Keratinocyte (primary cell): ENCODE measurements around the gene ELAVL3. TPM values are rescaled to one million over a fixed set of nuclear protein-coding genes. Genes with fewer than 3 reads are reported as not detected.

ENCODE experiments used
- DNase-seq: peaks from one replicate; pipeline ENCODE4 v3.0.0-alpha.2; 2011; ENCODE audit warnings: low read depth, missing footprints, low spot score
- FAIRE-seq: peaks from 2 replicates; lab custom pipeline; 2011; peaks lifted over from hg19 to GRCh38; lab: Jason Lieb, UNC
- H2AFZ ChIP-seq: 2 replicates; pipeline ENCODE4 v1.6.0; 2012; ENCODE audit warnings: low read length, control low read depth, inconsistent platforms; ENCODE audit not compliant: control insufficient read depth
- H3K27ac ChIP-seq: 2 replicates; pipeline ENCODE4 v1.5.1; 2011; ENCODE audit warnings: low read length; ENCODE audit not compliant: control insufficient read depth, insufficient read depth
- H3K27me3 ChIP-seq: 3 replicates; pipeline ENCODE4 v1.6.0; 2011; ENCODE audit warnings: low read length; ENCODE audit not compliant: control insufficient read depth, insufficient read depth; ENCODE audit errors: extremely low read depth
- H3K36me3 ChIP-seq, 2 experiments: 2 replicates in 1 of 2; 3 replicates in 1 of 2; pipeline ENCODE4 v1.5.1; 2011; ENCODE audit warnings: low read length in 2 of 2, mild to moderate bottlenecking in 1 of 2; ENCODE audit not compliant: control insufficient read depth in 2 of 2, insufficient read depth in 2 of 2; ENCODE audit errors: extremely low read depth in 1 of 2
- H3K4me1 ChIP-seq: 3 replicates; pipeline ENCODE4 v1.5.1; 2011; ENCODE audit warnings: low read length; ENCODE audit not compliant: control insufficient read depth, insufficient read depth; ENCODE audit errors: extremely low read depth
- H3K4me2 ChIP-seq: 3 replicates; pipeline ENCODE4 v1.6.0; 2011; ENCODE audit warnings: low read depth, low read length; ENCODE audit not compliant: control insufficient read depth, insufficient read depth; ENCODE audit errors: extremely low read depth
- H3K4me3 ChIP-seq, 3 experiments: fragments of 200-600 bp in 1 of 3; sonication (generic) in 1 of 3; 2 replicates in 2 of 3; 3 replicates in 1 of 3; pipeline ENCODE4 v1.5.1; 2011 to 2016; ENCODE audit warnings: low read length in 3 of 3, mild to moderate bottlenecking in 3 of 3, control low read depth in 2 of 3, inconsistent platforms in 1 of 3, low read depth in 1 of 3, mixed read lengths in 1 of 3, mixed run types in 1 of 3, moderate library complexity in 1 of 3; ENCODE audit not compliant: control insufficient read depth in 2 of 3, insufficient read depth in 2 of 3; ENCODE audit errors: extremely low read depth in 1 of 3
- H3K79me2 ChIP-seq: 2 replicates; pipeline ENCODE4 v1.6.0; 2012; ENCODE audit warnings: low read length; ENCODE audit not compliant: control insufficient read depth, insufficient read depth
- H3K9ac ChIP-seq: 3 replicates; pipeline ENCODE4 v1.6.0; 2011; ENCODE audit warnings: low read length; ENCODE audit not compliant: control insufficient read depth, insufficient read depth; ENCODE audit errors: extremely low read depth
- H3K9me1 ChIP-seq: 3 replicates; pipeline ENCODE4 v1.6.0; 2011; ENCODE audit warnings: low read length; ENCODE audit not compliant: control insufficient read depth, insufficient read depth; ENCODE audit errors: extremely low read depth
- H3K9me3 ChIP-seq: 2 replicates; pipeline ENCODE4 v1.5.1; 2012; ENCODE audit warnings: low read depth, low read length; ENCODE audit not compliant: control insufficient read depth
- H4K20me1 ChIP-seq: 3 replicates; pipeline ENCODE4 v1.6.0; 2011; ENCODE audit warnings: low read length; ENCODE audit not compliant: control insufficient read depth, insufficient read depth; ENCODE audit errors: extremely low read depth
- CTCF ChIP-seq, 3 experiments: IDR thresholded peaks in 1 of 3; conservative IDR thresholded peaks in 1 of 3; optimal IDR thresholded peaks in 1 of 3; 2 replicates in 2 of 3; 3 replicates in 1 of 3; pipeline versions ENCODE3 to v1.5.1; 2011; ENCODE audit warnings: low read length in 3 of 3, mild to moderate bottlenecking in 3 of 3, moderate library complexity in 2 of 3, control low read depth in 1 of 3, inconsistent platforms in 1 of 3; ENCODE audit not compliant: insufficient read depth in 2 of 3; ENCODE audit errors: extremely low read depth in 1 of 3
- EZH2 ChIP-seq: IDR thresholded peaks from one replicate; pipeline ENCODE4 v1.6.1; 2012; ENCODE audit warnings: inconsistent platforms, mild to moderate bottlenecking, low read length, moderate library complexity
- dilution Hi-C: fragments of 300-500 bp; cut with MboI; formaldehyde crosslinking; loops from one replicate; pipeline ENCODE4 v1.7.0; 2020; ENCODE audit warnings: low sequenced_read_pairs; ENCODE audit not compliant: extremely low pct_ligation_motif_present
- polyA plus RNA-seq, 5 experiments: library from polyadenylated mRNA; depleted of rRNA in 3 of 5; stranded (reverse) in 3 of 5; stranded (forward) in 1 of 5; unstranded in 1 of 5; fragments of >200 nt; gene quantifications; 1 replicate in 1 of 5; 2 replicates in 3 of 5; 3 replicates in 1 of 5; pipeline versions ENCODE4 v1.2.1 to v1.2.3, GENCODE V29; 2011 to 2012; ENCODE audit warnings: missing spikeins in 2 of 5, low read depth in 1 of 5, low replicate concordance in 1 of 5

Gene ELAVL3
- polyA plus RNA-seq, 1 donor (not counting 4 experiments of a cell fraction or from before 2014, with no cell fraction given): not detected

GRCh38 chr19:11464333-11465265 lies 16.2 kb downstream of the ELAVL3 start:
- Histone ChIP-seq H3K27ac (no peak overlapping the region), H3K27me3 (no peaks in the 10 kb centered on the region), H3K4me3 (no peak overlapping the region), H3K9me3 (no peaks in the 10 kb centered on the region), H3K4me2 (no peak overlapping the region), H3K9ac (no peak overlapping the region), H4K20me1 (no peaks in the 10 kb centered on the region), H3K9me1 (no peaks in the 10 kb centered on the region), H3K4me1 (no peaks in the 10 kb centered on the region), H2AFZ (no peak overlapping the region), H3K36me3 (no peaks in the 10 kb centered on the region), H3K79me2 (no peaks in the 10 kb centered on the region)
- no peak for TF ChIP-seq CTCF (optimal IDR thresholded peaks at IDR 0.05 in 1 of 3, IDR thresholded peaks at IDR 0.05 in 1 of 3, conservative IDR thresholded peaks at IDR 0.05 in 1 of 3; ENCODE audit: extremely low read depth in 1 of 3, insufficient read depth in 2 of 3, low read length in 3 of 3)
- TF ChIP-seq EZH2: no peak
- dilution Hi-C loops: no loop called here
- FAIRE-seq (peak; percentile 49), DNase-seq (no peak)

- no peaks in the 10 kb centered on the region for H3K36me3 ChIP-seq
- no peaks in the 10 kb centered on the region for H3K79me2 ChIP-seq
- dilution Hi-C loops: no loop called here
- H3K9me1 ChIP-seq: no peaks in the 10 kb centered on the region
- H3K9me3 ChIP-seq: no peaks in the 10 kb centered on the region
- no peak overlapping the region for H3K9ac ChIP-seq
- no peaks in the 10 kb centered on the region for H4K20me1 ChIP-seq
- no peak overlapping the region for H3K27ac ChIP-seq
- DNase-seq (no peak), FAIRE-seq (no peak)
- no peak overlapping the region for H3K4me3 ChIP-seq
- H3K4me2 ChIP-seq: no peak overlapping the region
- no peaks in the 10 kb centered on the region for H3K4me1 ChIP-seq
- TF ChIP-seq EZH2: no peak
- no peak for TF ChIP-seq CTCF (optimal IDR thresholded peaks at IDR 0.05 in 1 of 3, IDR thresholded peaks at IDR 0.05 in 1 of 3, conservative IDR thresholded peaks at IDR 0.05 in 1 of 3; ENCODE audit: extremely low read depth in 1 of 3, insufficient read depth in 2 of 3, low read length in 3 of 3)
- no peak overlapping the region for H2AFZ ChIP-seq
- H3K27me3 ChIP-seq: no peaks in the 10 kb centered on the region
Measured at GRCh38 chr19:11463391-11463790, 17.5 kb downstream of the ELAVL3 start.
